ENCODE results near the gene HACD1. TPM values are rescaled to one million over a fixed set of nuclear protein-coding genes. Genes with fewer than 3 reads are reported as not detected.

HACD1 gene
- total RNA-seq, 4 donors from 2014 or later, result 2.6 to 48.9 (median 18.4) TPM

DNA sequence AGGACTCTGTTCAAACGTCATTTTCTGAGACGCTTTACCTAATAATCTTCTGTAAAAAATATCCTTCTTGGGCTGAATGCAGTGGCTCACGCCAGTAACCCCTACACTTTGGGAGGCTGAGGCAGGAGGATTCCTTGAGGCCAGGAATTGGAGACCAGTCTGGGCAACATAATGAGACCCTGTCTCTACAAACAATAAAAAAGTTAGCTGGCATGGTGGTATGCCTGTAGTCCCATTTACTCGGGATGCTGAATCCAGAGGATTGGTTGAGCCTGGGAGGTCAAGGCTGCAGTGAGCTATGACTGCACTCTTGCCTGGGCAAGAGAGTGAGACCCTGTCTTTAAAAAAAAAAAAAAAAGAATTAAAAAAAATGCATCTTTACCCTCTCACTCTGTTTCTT, 31.9 kb upstream of the HACD1 start:
- TF ChIP-seq POLR2A (IDR thresholded peaks at IDR 0.05) (no peak), CTCF (IDR thresholded peaks at IDR 0.05) (no peak)
- Histone ChIP-seq H3K27me3 (no peaks in the 10 kb centered on the region), H3K36me3 (no peaks in the 10 kb centered on the region), H3K9me3 (no peaks in the 10 kb centered on the region), H3K27ac (no peak overlapping the region), H3K4me1 (peaks cover 12 to 17% of the 10 kb centered on the region in 2 donors), H3K4me3 (no peak overlapping the region)
- DNase-seq, result no peak
- intact Hi-C loops (cut with DNase I; ENCODE audit: low total_unique reads), result no loop called here

DNA sequence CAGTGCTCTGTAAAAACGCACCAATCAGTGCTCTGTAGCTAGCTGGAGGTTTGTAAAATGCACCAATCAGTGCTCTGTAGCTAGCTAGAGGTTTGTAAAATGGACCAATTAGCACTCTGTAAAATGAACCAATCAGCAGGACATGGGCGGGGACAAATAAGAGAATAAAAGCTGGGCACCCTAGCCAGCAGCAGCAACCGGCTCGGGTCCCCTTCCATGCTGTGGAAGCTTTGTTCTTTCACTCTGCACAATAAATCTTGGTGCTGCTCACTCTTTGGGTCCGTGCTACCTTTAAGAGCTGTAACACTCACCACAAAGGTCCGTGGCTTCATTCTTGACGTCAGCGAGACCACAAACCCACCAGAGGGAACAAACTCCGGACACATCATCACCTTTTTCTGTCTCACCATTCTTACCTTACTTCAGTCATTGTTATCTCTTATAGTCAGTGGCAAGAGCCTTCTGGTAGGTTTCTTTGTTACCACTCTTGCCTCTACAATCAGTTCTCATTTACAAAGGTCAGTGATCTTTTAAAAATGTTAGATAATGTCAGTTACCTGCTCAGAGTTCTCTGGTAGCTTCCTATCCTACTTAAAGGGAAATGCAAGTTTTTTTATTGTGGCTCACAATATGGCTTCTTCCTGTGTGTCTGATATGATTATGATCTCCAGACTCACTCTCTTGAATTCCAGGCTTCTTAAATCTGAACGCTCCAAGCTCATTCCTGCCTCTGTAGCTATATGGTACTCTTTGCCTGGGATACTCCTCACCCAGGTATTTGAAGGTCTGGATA, 31.3 kb upstream of the HACD1 start:
- Histone ChIP-seq H3K9me3 (no peaks in the 10 kb centered on the region), H3K36me3 (no peaks in the 10 kb centered on the region), H3K4me1 (peaks cover 12 to 17% of the 10 kb centered on the region in 2 donors), H3K27ac (no peak overlapping the region), H3K4me3 (no peak overlapping the region), H3K27me3 (no peaks in the 10 kb centered on the region)
- no peak for DNase-seq
- TF ChIP-seq POLR2A (IDR thresholded peaks at IDR 0.05), result no peak
- no peak for TF ChIP-seq CTCF (IDR thresholded peaks at IDR 0.05)
- intact Hi-C loops (cut with DNase I; ENCODE audit: low total_unique reads), result no loop called here

GRCh38 chr10:17647326-17647725, 30.2 kb upstream of the HACD1 start:
- intact Hi-C loops (cut with DNase I; ENCODE audit: low total_unique reads), result no loop called here
- Histone ChIP-seq H3K4me1 (peaks cover 12 to 17% of the 10 kb centered on the region in 2 donors), H3K27ac (no peak overlapping the region), H3K9me3 (no peaks in the 10 kb centered on the region), H3K27me3 (no peaks in the 10 kb centered on the region), H3K4me3 (no peak overlapping the region), H3K36me3 (no peaks in the 10 kb centered on the region)
- DNase-seq, result no peak
- TF ChIP-seq POLR2A (IDR thresholded peaks at IDR 0.05), result no peak

- intact Hi-C loops (cut with DNase I; ENCODE audit: low total_unique reads), result no loop called here
- H3K36me3 ChIP-seq, result no peaks in the 10 kb centered on the region
- peaks cover 12 to 17% of the 10 kb centered on the region in 2 donors for H3K4me1 ChIP-seq
- no peaks in the 10 kb centered on the region for H3K9me3 ChIP-seq
- H3K4me3 ChIP-seq, result peak overlapping the region; percentile 67 to 92
- DNase-seq, result no peak
- H3K27ac ChIP-seq, result no peak overlapping the region
- TF ChIP-seq POLR2A (IDR thresholded peaks at IDR 0.05) (no peak), CTCF (IDR thresholded peaks at IDR 0.05) (no peak)
- H3K27me3 ChIP-seq, result no peaks in the 10 kb centered on the region
These were observed 28.6 kb upstream of the HACD1 start for GRCh38 chr10:17645621-17646345.

DNA sequence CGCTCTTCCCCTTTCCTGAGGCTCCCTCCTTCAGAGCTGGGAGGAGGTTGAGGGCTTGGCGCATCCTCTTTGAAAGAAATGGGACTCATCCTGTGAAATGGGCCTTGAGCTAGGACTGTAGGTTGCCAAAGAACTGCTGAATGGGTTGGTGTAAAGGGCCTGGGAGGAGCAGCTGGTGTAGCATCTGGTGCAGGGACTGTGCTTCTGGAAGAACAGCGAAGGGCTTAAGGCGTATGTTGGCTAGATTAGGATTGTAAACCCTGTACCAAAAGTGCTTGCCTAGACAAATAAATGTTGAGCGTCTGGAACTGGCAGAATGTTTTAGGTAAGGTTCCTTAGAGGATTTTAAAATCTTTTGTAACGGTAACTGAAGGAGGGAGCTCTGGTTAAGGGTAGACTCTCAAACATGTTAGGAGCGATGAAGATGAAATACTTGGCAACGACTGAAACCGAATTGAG, 27.3 kb upstream of the HACD1 start:
- Histone ChIP-seq H3K4me1 (peaks cover 12 to 17% of the 10 kb centered on the region in 2 donors), H3K27me3 (no peaks in the 10 kb centered on the region), H3K36me3 (no peaks in the 10 kb centered on the region), H3K27ac (peak overlapping the region; percentile 92 to 98), H3K4me3 (peak overlapping the region; percentile 67 to 92), H3K9me3 (no peaks in the 10 kb centered on the region)
- DNase-seq, result peak in 1 of 2 donors; percentile 14
- intact Hi-C loops (cut with DNase I; ENCODE audit: low total_unique reads), result no loop called here
- no peak for TF ChIP-seq POLR2A (IDR thresholded peaks at IDR 0.05)
- TF ChIP-seq CTCF (IDR thresholded peaks at IDR 0.05), result no peak

Measured in uterus (tissue), 4 donors.